Muscle layer of duodenum (tissue), 2 donors: Measurements from ENCODE around the gene SLC35G2.

Experiments used
- H3K27ac ChIP-seq: one replicate; pipeline ENCODE4 v1.7.0; 2013; ENCODE audit warnings: mild to moderate bottlenecking, low read length
- H3K27me3 ChIP-seq: one replicate; pipeline ENCODE4 v1.7.0; 2013; ENCODE audit warnings: low read depth, mild to moderate bottlenecking, control low read depth, low read length
- H3K36me3 ChIP-seq, 2 donors: one replicate each; pipeline ENCODE4 v1.7.0; 2013; ENCODE audit warnings: low read length in 2 of 2, control low read depth in 1 of 2, mild to moderate bottlenecking in 1 of 2; ENCODE audit not compliant: insufficient read depth in 2 of 2, control insufficient read depth in 1 of 2
- H3K4me1 ChIP-seq, 2 donors: one replicate each; pipeline ENCODE4 v1.7.0; 2013; ENCODE audit warnings: low read length in 2 of 2, mild to moderate bottlenecking in 2 of 2, control low read depth in 1 of 2, moderate library complexity in 1 of 2; ENCODE audit not compliant: insufficient read depth in 2 of 2, control insufficient read depth in 1 of 2
- H3K4me3 ChIP-seq, 2 donors: one replicate each; pipeline ENCODE4 v1.7.0; 2013; ENCODE audit warnings: low read length in 2 of 2, low read depth in 1 of 2, mild to moderate bottlenecking in 1 of 2
- H3K9me3 ChIP-seq, 2 donors: one replicate each; pipeline ENCODE4 v1.7.0; 2013; ENCODE audit warnings: low read length in 2 of 2, control low read depth in 1 of 2, mild to moderate bottlenecking in 1 of 2; ENCODE audit not compliant: control insufficient read depth in 1 of 2
- donor health status: healthy.

Gene SLC35G2

DNA sequence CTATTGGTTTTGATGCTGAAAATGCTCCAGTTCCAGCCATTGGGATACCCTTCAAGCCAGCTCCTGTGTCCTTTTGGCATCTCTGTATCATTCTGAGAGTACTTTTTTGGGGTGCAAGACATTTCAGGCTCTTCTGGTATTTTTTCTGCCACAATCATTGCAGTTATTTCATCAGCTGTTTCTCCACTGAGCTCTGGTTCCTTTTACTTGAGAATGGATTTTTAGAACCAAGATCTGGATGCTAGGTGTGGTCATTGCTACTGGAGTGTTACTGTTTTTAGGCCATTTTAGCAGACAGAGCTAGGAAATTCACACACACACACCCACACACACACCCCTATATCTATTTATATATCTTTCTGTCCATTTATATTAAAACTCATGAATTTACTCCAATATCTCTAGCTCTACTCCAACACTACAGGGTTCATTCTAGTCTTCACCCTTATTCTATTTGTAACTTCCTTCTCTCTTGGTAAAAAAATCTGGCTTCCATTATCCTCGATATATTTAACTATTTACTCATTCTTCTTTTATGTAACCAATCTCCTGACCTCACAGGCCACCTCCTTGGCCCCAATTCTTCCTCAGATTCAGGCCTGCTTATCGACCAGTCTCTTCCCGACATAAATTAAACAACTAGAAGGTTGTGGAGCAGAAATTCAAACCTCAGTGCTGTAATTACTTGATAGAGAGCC is 17.0 kb downstream of the SLC35G2 start:
- H3K9me3 ChIP-seq: no peaks in the 10 kb centered on the region
- H3K4me3 ChIP-seq: no peak overlapping the region
- H3K27ac ChIP-seq: no peak overlapping the region
- H3K27me3 ChIP-seq: no peaks in the 10 kb centered on the region
- H3K4me1 ChIP-seq: peaks cover 0 to 31% of the 10 kb centered on the region in 2 donors
- H3K36me3 ChIP-seq: no peaks in the 10 kb centered on the region

DNA sequence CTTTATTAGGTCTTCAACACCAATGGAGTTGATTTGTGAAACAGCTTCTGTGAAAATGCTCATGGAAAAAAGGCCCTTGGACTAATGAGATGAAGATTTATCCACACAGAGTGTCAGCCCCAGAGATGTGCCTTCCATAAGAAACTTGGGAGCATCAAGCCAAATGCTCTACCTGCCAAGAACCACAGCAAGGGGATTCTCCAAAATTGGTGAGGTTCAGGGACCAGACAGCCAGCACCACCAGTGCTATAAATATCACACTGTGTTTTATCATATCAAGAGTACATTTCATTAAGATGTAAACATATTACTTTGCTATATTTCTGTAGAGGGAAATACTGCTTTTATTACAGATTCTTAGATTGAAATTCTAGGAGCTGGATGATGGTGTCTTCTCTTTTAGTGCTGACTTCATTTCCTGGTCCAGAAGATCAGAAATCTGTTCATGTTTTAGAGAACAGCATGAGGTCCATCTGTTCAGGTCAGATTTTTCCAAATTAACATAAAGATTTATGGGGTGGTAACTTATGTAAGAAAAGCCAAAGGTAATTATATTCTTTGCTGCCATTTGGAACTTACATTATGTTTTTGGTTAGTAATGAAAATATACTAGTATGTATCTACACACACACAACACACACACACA is 17.7 kb downstream of the SLC35G2 start:
- Histone ChIP-seq H3K27ac (no peak overlapping the region), H3K36me3 (no peaks in the 10 kb centered on the region), H3K4me1 (peaks cover 0 to 31% of the 10 kb centered on the region in 2 donors)

DNA sequence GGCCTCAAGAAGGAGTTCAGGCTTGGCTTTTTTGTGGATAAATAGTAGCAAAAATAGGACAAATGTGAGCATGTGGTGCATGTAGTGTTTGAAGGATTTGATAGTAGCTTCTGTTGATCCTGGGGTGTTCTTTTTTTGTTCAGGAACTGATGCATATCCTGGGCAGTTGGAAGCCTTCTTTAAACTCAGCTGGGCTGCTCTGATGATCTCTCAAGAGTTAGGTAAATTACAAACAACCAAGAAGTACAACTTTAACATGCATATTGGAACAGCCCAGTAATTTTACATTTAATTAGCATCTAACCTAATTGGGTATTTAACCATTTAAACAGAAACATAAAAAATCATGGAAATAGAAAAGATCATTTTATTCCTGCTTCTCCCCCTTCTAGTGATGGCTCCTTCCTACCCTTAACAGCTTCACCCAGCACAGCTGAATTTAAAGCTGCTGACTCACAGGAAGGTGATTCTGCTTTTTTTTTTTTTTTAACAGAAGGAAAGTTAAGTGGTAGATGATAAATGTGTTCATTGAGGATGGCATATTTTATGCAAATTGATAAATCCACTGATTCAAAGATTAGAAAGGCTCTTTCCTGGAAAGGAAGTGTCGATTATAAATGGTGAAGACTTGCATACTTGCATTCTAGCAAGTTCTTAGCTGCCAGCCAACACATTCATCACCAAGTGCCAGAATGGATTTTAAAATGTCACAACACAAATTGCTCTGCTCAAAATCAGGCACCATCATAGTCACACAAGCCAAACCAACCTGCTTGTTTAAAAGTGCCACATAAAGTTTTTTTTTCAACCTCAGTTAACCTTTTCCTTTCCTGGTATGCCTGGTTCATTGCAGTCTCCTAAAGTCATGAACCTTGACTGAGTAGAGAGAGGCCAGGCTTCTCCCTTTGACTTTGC is 20.0 kb downstream of the SLC35G2 start:
- Histone ChIP-seq H3K4me1 (peaks cover 0 to 31% of the 10 kb centered on the region in 2 donors), H3K9me3 (no peaks in the 10 kb centered on the region), H3K27me3 (no peaks in the 10 kb centered on the region), H3K27ac (no peak overlapping the region), H3K4me3 (no peak overlapping the region), H3K36me3 (no peaks in the 10 kb centered on the region)

More for the DNA sequence above, 17.7 kb downstream of the SLC35G2 start:
- Histone ChIP-seq H3K27me3 (no peaks in the 10 kb centered on the region), H3K4me3 (no peak overlapping the region), H3K9me3 (no peaks in the 10 kb centered on the region)

DNA sequence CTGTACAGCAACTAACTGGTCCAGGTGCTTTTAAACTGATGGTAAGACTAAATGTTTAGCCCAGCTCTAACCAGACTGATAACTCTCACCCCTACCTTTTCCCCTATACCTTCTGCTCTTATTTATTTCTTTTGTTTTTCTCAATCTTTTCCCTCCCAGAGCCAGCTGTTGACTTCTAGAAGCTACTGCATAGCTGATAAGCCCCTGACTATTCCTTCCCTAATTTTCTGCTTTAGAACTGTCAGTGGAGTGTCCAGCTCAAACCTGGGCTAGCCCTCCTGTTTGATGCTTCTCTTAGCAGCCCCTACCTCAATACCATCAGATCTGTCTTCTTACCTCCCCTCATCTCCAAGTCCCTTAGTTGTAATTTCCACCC is 20.6 kb downstream of the SLC35G2 start:
- Histone ChIP-seq H3K27ac (no peak overlapping the region), H3K9me3 (no peaks in the 10 kb centered on the region), H3K4me1 (peaks cover 0 to 31% of the 10 kb centered on the region in 2 donors), H3K4me3 (no peak overlapping the region), H3K27me3 (no peaks in the 10 kb centered on the region), H3K36me3 (no peaks in the 10 kb centered on the region)

DNA sequence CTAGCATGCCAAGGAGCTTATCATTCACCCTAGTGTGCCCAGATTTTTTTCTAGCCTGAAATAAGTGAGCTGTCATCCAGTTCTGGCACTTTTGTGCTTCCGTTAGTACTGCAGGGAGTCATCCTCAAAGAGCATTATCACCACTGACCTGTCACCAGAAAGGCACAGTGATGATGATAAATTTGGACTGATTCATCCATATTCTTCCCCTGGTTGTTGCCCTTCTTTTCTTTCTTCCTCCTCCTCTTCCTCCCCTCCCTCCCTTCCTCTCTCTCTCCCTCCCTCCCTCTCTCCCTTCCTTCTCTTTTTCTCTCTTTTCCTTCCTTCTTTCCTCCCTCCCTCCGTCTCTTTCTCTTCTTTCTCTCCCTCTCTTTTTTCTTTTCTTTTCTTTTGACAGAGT is 21.3 kb downstream of the SLC35G2 start:
- H3K4me3 ChIP-seq: no peak overlapping the region
- H3K36me3 ChIP-seq: no peaks in the 10 kb centered on the region
- no peaks in the 10 kb centered on the region for H3K9me3 ChIP-seq
- H3K27me3 ChIP-seq: no peaks in the 10 kb centered on the region
- H3K4me1 ChIP-seq: peaks cover 0 to 31% of the 10 kb centered on the region in 2 donors
- no peak overlapping the region for H3K27ac ChIP-seq

DNA sequence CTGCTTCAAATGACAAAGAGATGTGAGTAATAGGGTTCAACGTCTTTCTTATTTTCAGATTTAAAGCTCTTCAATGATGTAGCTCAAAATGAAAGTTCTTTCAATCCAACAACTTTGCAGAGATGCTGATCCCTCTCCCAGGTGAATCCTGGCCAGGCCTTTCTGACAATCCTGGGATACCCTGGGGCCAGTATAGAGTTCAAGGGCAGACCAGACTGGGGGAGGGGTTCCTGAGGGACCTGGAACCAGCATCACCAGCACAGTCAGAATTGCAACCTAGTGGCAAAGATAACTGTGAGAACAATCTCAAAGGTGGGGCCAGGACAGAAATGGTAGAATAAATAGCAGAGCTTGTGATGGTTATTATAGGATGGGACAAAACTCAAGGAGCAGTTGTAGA is 23.4 kb downstream of the SLC35G2 start:
- H3K27me3 ChIP-seq: no peaks in the 10 kb centered on the region
- H3K27ac ChIP-seq: no peak overlapping the region
- H3K4me3 ChIP-seq: no peak overlapping the region
- no peaks in the 10 kb centered on the region for H3K9me3 ChIP-seq
- H3K36me3 ChIP-seq: peaks cover 0 to 4% of the 10 kb centered on the region in 2 donors
- H3K4me1 ChIP-seq: peaks cover 0 to 13% of the 10 kb centered on the region in 2 donors

DNA sequence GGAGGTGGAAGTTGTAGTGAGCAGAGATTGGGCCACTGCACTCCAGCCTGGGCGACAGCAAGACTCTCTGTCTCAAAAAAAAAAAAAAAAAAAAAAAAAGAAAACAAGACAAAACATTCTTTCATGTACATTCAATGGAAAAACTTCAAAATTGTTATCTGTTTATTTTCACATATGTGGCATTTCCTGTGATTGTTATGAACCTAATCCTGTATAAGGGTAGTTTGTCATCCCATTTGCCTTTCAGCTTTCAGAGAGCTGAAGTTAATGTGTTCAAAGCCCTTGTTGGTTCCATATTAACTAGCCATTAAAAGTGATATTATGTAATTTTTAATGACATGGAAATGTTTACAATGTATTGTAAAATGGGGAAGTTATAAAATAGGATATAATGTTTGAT is 25.8 kb downstream of the SLC35G2 start:
- H3K27me3 ChIP-seq: no peaks in the 10 kb centered on the region
- H3K4me1 ChIP-seq: no peaks in the 10 kb centered on the region
- no peaks in the 10 kb centered on the region for H3K9me3 ChIP-seq
- H3K27ac ChIP-seq: no peak overlapping the region
- H3K36me3 ChIP-seq: peaks cover 0 to 4% of the 10 kb centered on the region in 2 donors
- H3K4me3 ChIP-seq: no peak overlapping the region

DNA sequence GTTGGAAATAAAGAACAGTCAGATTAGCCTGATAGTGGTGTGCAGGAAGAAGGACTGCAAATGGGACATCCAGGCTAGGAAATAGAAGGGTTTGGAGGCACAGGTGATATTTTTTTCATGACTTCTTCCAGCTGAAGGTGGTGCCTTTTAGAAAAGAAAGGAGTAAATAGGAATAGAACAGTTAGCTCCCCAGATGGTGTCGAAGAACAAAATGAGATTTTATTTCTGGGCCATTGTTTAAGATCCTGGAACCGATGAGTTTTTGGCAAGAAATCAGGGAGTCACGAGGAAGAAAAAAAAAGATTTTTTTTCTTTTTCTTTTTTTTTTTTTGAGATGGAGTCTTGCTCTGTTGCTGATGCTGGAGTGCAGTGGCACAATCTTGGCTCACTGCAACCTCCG is 33.3 kb downstream of the SLC35G2 start:
- H3K4me3 ChIP-seq: no peak overlapping the region
- no peaks in the 10 kb centered on the region for H3K27me3 ChIP-seq
- no peaks in the 10 kb centered on the region for H3K9me3 ChIP-seq
- H3K27ac ChIP-seq: no peak overlapping the region
- H3K4me1 ChIP-seq: peaks cover 0 to 6% of the 10 kb centered on the region in 2 donors
- H3K36me3 ChIP-seq: peaks cover 0 to 3% of the 10 kb centered on the region in 2 donors

DNA sequence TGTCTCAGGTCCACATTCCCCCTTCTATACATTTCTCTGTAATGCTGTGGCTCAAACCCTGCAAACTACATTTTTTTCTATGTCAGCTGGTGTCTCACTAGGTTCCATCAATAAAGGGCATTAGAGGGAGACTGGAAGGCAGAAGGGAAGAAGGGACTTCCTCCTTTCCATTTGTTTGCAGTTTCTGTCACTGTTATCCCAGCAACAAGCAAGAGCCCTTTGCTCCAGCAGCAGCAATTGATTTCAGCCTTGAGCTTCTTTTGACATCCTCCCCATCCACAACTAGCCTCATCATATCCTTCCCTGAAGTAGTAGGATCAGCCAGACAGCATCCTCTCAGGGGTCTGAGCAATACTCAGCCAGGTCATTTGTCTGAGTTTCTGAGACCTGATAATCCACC is 37.7 kb downstream of the SLC35G2 start:
- H3K27me3 ChIP-seq: no peaks in the 10 kb centered on the region
- H3K9me3 ChIP-seq: no peaks in the 10 kb centered on the region
- peaks cover 0 to 3% of the 10 kb centered on the region in 2 donors for H3K36me3 ChIP-seq
- no peak overlapping the region for H3K27ac ChIP-seq
- H3K4me1 ChIP-seq: peaks cover 4 to 16% of the 10 kb centered on the region in 2 donors
- H3K4me3 ChIP-seq: no peak overlapping the region

DNA sequence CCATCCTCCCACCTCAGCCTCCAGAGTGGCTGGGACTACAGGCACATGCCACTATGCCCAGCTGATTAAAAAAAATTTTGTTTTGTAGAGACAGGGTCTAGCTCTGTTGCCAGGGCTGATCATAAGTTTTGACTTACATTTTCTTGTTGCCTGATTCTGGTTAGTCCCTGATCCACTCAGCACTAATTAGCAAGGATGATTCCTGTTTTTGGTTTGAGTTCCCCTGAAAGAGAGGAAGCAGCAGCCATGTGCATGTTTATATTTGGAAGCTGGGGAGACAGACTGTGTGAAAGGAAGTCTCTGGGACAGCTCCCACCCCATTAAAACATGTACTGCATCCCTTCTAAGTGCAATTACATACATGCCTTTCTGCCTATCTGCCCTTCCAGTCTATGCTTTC is 39.5 kb downstream of the SLC35G2 start:
- Histone ChIP-seq H3K36me3 (peaks cover 0 to 3% of the 10 kb centered on the region in 2 donors), H3K27ac (no peak overlapping the region), H3K4me3 (no peak overlapping the region), H3K4me1 (peaks cover 8 to 19% of the 10 kb centered on the region in 2 donors), H3K27me3 (no peaks in the 10 kb centered on the region), H3K9me3 (no peaks in the 10 kb centered on the region)

DNA sequence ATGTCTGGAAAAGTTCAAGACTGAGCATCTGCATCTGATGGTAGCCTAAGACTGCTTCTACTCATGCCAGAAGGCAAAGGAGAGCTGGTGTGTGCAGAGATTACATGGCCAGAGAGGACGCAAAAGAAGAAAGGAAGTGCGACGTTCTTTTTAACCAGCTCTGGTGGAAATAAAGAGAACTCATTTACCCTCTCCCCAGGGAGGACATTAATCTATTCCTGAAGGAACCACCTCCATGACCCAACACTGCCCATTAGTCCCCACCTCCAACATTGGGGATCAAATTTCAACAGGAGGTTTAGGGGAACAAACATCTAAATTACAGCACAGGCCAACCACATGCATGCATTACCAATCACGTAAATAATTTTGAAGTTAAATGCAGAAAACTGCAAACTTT is 41.6 kb downstream of the SLC35G2 start:
- Histone ChIP-seq H3K36me3 (no peaks in the 10 kb centered on the region), H3K4me1 (peaks cover 10 to 19% of the 10 kb centered on the region in 2 donors), H3K27me3 (no peaks in the 10 kb centered on the region), H3K4me3 (peak overlapping the region; percentile 89 to 92), H3K27ac (no peak overlapping the region), H3K9me3 (no peaks in the 10 kb centered on the region)
